Left lung (tissue), 10 donors: Measurements from ENCODE around the gene ACTN1. TPM values are rescaled to one million over a fixed set of nuclear protein-coding genes. Genes with fewer than 3 reads are reported as not detected.

Source experiments
- ATAC-seq: fragments of 200-7000 bp; cut with Tn5 transposase; one replicate; pipeline ENCODE4 v1.9.1; 2020; ENCODE audit warnings: moderate library complexity
- DNase-seq, 4 donors: peaks; one replicate each; pipeline ENCODE4 v3.0.0-alpha.2; 2013 to 2020
- H3K27ac ChIP-seq, 2 donors: fragments of 200-600 bp; sonication (generic) in 1 of 2; one replicate each; pipeline versions ENCODE4 v1.5.0 to v1.8.0; 2020 to 2021
- H3K27me3 ChIP-seq, 2 donors: fragments of 200-600 bp; sonication (generic) in 1 of 2; one replicate each; pipeline versions ENCODE4 v1.5.0 to v1.8.0; 2020 to 2021
- H3K36me3 ChIP-seq, 2 donors: fragments of 200-600 bp; sonication (generic) in 1 of 2; one replicate each; pipeline versions ENCODE4 v1.5.0 to v1.8.0; 2020 to 2021
- H3K4me1 ChIP-seq, 2 donors: fragments of 200-600 bp; one replicate each; pipeline ENCODE4 v1.8.0; 2021
- H3K4me3 ChIP-seq, 2 donors: fragments of 200-600 bp; sonication (generic) in 1 of 2; one replicate each; pipeline versions ENCODE4 v1.5.0 to v1.8.0; 2020 to 2021; ENCODE audit warnings: mild to moderate bottlenecking in 1 of 2
- H3K9me3 ChIP-seq, 2 donors: fragments of 200-600 bp; sonication (generic) in 1 of 2; one replicate each; pipeline versions ENCODE4 v1.5.0 to v1.8.0; 2020 to 2021
- intact Hi-C, 2 donors: fragments of 100-400 bp; cut with DNase I; formaldehyde crosslinking; loops; one replicate each; pipeline versions ENCODE4 v1.11.2 to v1.14.2; 2022
- polyA plus RNA-seq, 6 donors: library from polyadenylated mRNA; unstranded; fragments of 120-200 nt; gene quantifications; one replicate each; pipeline ENCODE4 v1.2.1, GENCODE V29; 2013; ENCODE audit not compliant: insufficient read length in 6 of 6
- total RNA-seq, 2 donors: library from RNA; stranded (reverse); fragmentation: NEBNext Ultra II Directional; extraction: Animal tissue kit (Norgen Biotek cat#: 25700); gene quantifications; one replicate each; pipeline ENCODE4 v1.2.1, GENCODE V29; 2021
- TF ChIP-seq, protein P1 (sequence below), 2 donors: fragments of 200-600 bp; sonication (generic) in 1 of 2; IDR thresholded peaks; one replicate each; pipeline versions ENCODE4 v1.5.0 to v1.8.0; 2021; ENCODE audit warnings: antibody characterized with exemption in 2 of 2
- donor health status: DM: no; HTN: yes; CAD: no.
- donor health status: DM: no; HTN: no; CAD: no.

ACTN1 gene
- total and polyA plus RNA-seq, 8 donors = 125 to 225 (median 146) TPM

DNA sequence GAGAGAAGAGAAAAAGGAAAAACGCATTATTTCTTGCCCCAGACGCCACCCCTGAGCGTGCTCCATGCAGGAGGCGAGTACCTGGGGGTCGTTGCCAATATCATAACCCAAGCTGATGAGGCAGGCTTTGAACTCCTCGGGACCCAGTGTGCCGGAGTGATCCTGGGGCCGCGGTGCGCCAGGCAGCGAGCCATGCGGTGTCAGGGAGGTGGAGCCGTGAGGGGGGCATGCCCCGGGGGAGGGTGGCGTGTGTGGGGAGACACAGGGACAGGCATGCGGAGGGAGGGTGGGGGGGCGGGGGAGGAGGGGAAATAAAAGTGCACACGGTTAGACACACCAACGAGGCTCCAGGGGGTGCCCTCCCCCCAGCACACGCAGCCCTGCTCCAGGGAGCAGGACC, 100.2 kb downstream of the ACTN1 start:
- peaks cover 0 to 100% of the 10 kb centered on the region in 2 donors for H3K36me3 ChIP-seq
- H3K27ac ChIP-seq = no peak overlapping the region
- H3K4me1 ChIP-seq = no peaks in the 10 kb centered on the region
- ATAC-seq (no peak), DNase-seq (no peak)
- no peak overlapping the region for H3K4me3 ChIP-seq
- intact Hi-C loops = no loop called here
- TF ChIP-seq, protein P1, sequence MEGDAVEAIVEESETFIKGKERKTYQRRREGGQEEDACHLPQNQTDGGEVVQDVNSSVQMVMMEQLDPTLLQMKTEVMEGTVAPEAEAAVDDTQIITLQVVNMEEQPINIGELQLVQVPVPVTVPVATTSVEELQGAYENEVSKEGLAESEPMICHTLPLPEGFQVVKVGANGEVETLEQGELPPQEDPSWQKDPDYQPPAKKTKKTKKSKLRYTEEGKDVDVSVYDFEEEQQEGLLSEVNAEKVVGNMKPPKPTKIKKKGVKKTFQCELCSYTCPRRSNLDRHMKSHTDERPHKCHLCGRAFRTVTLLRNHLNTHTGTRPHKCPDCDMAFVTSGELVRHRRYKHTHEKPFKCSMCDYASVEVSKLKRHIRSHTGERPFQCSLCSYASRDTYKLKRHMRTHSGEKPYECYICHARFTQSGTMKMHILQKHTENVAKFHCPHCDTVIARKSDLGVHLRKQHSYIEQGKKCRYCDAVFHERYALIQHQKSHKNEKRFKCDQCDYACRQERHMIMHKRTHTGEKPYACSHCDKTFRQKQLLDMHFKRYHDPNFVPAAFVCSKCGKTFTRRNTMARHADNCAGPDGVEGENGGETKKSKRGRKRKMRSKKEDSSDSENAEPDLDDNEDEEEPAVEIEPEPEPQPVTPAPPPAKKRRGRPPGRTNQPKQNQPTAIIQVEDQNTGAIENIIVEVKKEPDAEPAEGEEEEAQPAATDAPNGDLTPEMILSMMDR (IDR thresholded peaks at IDR 0.05) = no peak
- no peaks in the 10 kb centered on the region for H3K9me3 ChIP-seq
- no peaks in the 10 kb centered on the region for H3K27me3 ChIP-seq

DNA sequence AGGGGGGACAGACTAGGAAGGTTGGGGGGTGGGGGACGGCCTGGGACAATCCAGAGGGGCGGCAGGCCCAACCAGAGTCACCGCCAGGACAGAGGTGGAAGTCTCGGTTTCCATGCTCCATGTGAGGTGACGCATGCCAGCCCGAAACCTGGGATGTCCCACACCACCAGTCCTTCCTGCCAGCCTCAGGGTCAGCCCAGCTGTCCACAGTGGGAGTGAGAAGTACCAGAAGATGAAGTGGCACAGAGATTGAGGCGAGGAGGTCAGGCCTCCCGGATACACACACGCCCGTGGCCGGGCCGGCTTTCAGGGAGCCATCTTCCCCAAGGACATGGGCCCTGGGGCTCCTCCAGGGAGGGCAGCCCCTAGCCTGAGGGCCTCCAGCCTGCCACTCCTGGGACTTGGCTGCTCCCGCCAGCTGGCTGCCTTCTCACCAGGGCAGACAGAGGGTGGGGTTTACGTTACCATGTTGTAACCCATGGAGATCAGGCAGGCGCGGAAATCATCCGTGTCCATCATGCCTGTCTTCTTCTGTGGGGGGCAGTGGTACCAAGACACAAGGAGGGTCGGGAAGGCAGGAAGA, 101.0 kb downstream of the ACTN1 start:
- H3K9me3 ChIP-seq = no peaks in the 10 kb centered on the region
- no peak overlapping the region for H3K27ac ChIP-seq
- ATAC-seq (no peak), DNase-seq (no peak)
- no peaks in the 10 kb centered on the region for H3K27me3 ChIP-seq
- H3K4me1 ChIP-seq = no peaks in the 10 kb centered on the region
- TF ChIP-seq, protein P1 (IDR thresholded peaks at IDR 0.05) = no peak
- no peak overlapping the region for H3K4me3 ChIP-seq
- peaks cover 0 to 100% of the 10 kb centered on the region in 2 donors for H3K36me3 ChIP-seq
- intact Hi-C loops = no loop called here

DNA sequence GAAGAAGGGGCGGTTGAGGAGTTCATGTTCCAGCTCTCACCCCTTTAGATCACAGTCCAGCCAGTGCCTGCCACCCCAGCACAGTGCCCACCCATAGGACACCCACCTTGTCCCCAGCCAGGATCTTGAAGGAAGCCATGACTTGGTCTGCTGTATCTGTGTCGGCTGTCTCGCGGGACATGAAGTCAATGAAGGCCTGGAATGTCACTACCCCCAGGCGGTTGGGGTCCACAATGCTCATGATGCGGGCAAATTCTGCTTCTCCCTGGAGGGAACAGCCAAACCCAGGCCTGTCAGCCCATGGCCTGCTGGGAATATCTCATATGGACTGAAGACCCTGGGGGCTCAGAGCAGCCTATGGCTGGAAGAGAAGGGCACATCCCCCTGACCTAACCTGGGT, 102.1 kb downstream of the ACTN1 start:
- no peaks in the 10 kb centered on the region for H3K27me3 ChIP-seq
- intact Hi-C loops = no loop called here

DNA sequence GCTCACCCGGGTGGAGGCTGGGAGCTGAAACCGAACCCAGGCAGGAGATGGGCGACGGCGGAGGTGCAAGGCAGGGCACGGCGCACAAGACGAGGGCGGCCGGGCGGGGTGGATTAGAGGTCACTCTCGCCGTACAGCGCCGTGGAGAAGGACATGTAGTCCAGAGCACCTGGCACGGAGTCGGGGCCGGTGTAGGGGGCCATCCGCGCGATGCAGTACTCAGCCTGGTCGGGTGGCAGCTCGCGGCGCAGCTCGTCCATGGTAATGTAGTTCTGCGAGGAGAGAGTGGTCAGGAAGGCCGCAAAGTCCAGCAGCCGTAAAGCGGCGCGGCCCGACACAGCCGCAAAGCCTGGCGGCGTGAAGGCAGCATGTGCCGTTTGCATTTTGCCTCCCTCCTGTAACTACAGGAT, 104.4 kb downstream of the ACTN1 start:
- TF ChIP-seq, protein P1 (IDR thresholded peaks at IDR 0.05) = no peak
- H3K9me3 ChIP-seq = no peaks in the 10 kb centered on the region
- ATAC-seq (no peak), DNase-seq (no peak)
- peak overlapping the region in 1 of 2 donors; percentile 11 for H3K4me3 ChIP-seq
- intact Hi-C loops = no loop called here
- peaks cover 0 to 88% of the 10 kb centered on the region in 2 donors for H3K36me3 ChIP-seq
- no peaks in the 10 kb centered on the region for H3K4me1 ChIP-seq
- no peak overlapping the region for H3K27ac ChIP-seq
- H3K27me3 ChIP-seq = no peaks in the 10 kb centered on the region

More for the DNA sequence above, 102.1 kb downstream of the ACTN1 start:
- ATAC-seq = no peak
- H3K36me3 ChIP-seq = peaks cover 0 to 100% of the 10 kb centered on the region in 2 donors
- H3K4me3 ChIP-seq = no peak overlapping the region
- TF ChIP-seq, protein P1 (IDR thresholded peaks at IDR 0.05) = no peak
- no peaks in the 10 kb centered on the region for H3K4me1 ChIP-seq
- no peak for DNase-seq
- H3K27ac ChIP-seq = no peak overlapping the region
- H3K9me3 ChIP-seq = no peaks in the 10 kb centered on the region

DNA sequence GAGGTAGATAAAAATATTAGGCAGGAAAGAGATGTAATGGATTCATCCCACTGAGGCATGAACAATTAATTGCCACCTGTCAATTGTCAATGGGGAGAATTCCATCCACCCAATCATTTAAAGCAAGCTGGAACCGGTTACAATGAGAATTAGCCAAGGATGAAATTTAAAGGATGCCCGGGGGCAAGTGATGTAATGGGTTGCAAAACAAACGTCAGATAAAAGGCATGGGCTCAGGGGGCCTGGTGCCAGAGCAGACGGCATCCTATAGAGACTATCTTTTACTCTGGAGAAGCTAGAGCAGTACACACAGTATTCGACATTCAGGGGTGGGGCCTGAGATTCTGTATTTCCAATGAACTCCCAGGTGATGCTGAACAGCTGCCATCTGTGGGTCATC, 105.7 kb downstream of the ACTN1 start:
- intact Hi-C loops = no loop called here
- DNase-seq (no peak), ATAC-seq (no peak)
- Histone ChIP-seq H3K27me3 (no peaks in the 10 kb centered on the region), H3K4me3 (no peak overlapping the region), H3K27ac (no peak overlapping the region), H3K9me3 (no peaks in the 10 kb centered on the region), H3K4me1 (no peaks in the 10 kb centered on the region), H3K36me3 (peaks cover 0 to 75% of the 10 kb centered on the region in 2 donors)
- TF ChIP-seq, protein P1 (IDR thresholded peaks at IDR 0.05) = no peak
